HCT116 (cell line): Measurements from ENCODE around the gene ABCA1. TPM values are rescaled to one million over a fixed set of nuclear protein-coding genes. Genes with fewer than 3 reads are reported as not detected.

Experiments used
- ATAC-seq: fragments of 200-7000 bp; cut with Tn5 transposase; 2 replicates; pipeline ENCODE4 v1.9.1; 2020; ENCODE audit warnings: mild to moderate bottlenecking, moderate library complexity
- BruUV-seq: library from RNA; stranded (reverse); fragments of 400-500 nt; replicated peaks from 2 replicates; lab custom pipeline; 2021; lab: Mats Ljungman, UMichigan
- CTCF ChIA-PET: fragments of 300-600 bp; sonication (Branson Sonifier 250); formaldehyde crosslinking; loops from one replicate; lab custom pipeline; 2021; ENCODE audit warnings: antibody characterized with exemption; lab: Charles Lee
- POLR2A ChIA-PET: fragments of 300-600, 350-600 bp; sonication (Branson Sonifier 250); formaldehyde crosslinking; loops from one replicate; lab custom pipeline; 2021; ENCODE audit warnings: antibody characterized with exemption; lab: Charles Lee
- RAD21 ChIA-PET, 2 experiments: fragments of 300-600 bp; sonication (Branson Sonifier 250); formaldehyde crosslinking; loops; one replicate each; lab custom pipeline; 2023; ENCODE audit warnings: low total read pairs in 2 of 2; ENCODE audit not compliant: uncharacterized antibody in 2 of 2, unreplicated experiment in 2 of 2, low non-redundant PET in 1 of 2; lab: Charles Lee
- DNase-seq: peaks from one replicate; pipeline ENCODE4 v3.0.0-alpha.2; 2010; ENCODE audit warnings: low read depth, low spot score
- H2AFZ ChIP-seq: fragments of 200-600 bp; shearing (Covaris generic), sonication (generic); 2 replicates; pipeline ENCODE4 v1.6.1; 2017; ENCODE audit warnings: low read depth, mixed run types, mixed read lengths, antibody characterized with exemption, low read length; ENCODE audit not compliant: poor library complexity, severe bottlenecking
- H3K27ac ChIP-seq: 2 replicates; pipeline ENCODE4 v1.5.1; 2012; ENCODE audit warnings: low read depth, low read length
- H3K27me3 ChIP-seq: fragments of 200-600 bp; sonication (generic); 2 replicates; pipeline ENCODE4 v1.6.1; 2016; ENCODE audit warnings: mixed run types, low read length, mixed read lengths; ENCODE audit not compliant: insufficient read depth
- H3K36me3 ChIP-seq, 2 experiments: fragments of 200-500 bp in 1 of 2; fragments of 200-600 bp in 1 of 2; sonication (Bioruptor generic) in 1 of 2; sonication (generic) in 1 of 2; 2 replicates each; pipeline versions ENCODE4 v1.5.1 to v1.6.1; 2014 to 2016; ENCODE audit warnings: low read length in 2 of 2, inconsistent platforms in 1 of 2, mixed read lengths in 1 of 2, mixed run types in 1 of 2; ENCODE audit not compliant: insufficient read depth in 2 of 2, control insufficient read depth in 1 of 2
- H3K4me1 ChIP-seq, 2 experiments: fragments of 200-600 bp in 1 of 2; sonication (generic) in 1 of 2; 2 replicates each; pipeline versions ENCODE4 v1.5.1 to v1.6.1; 2012 to 2017; ENCODE audit warnings: low read length in 2 of 2, inconsistent platforms in 1 of 2, mild to moderate bottlenecking in 1 of 2, mixed read lengths in 1 of 2, mixed run types in 1 of 2, moderate library complexity in 1 of 2; ENCODE audit not compliant: insufficient read depth in 2 of 2, control insufficient read depth in 1 of 2
- H3K4me2 ChIP-seq: fragments of 200-600 bp; sonication (generic); 2 replicates; pipeline ENCODE4 v1.6.1; 2017; ENCODE audit warnings: mixed run types, low read length, mixed read lengths
- H3K4me3 ChIP-seq, 2 experiments: fragments of 200-600 bp in 1 of 2; sonication (generic) in 1 of 2; replicated peaks in 1 of 2; 2 replicates each; pipeline ENCODE4 v1.5.1; 2011 to 2016; ENCODE audit warnings: low read length in 2 of 2, control low read depth in 1 of 2, low read depth in 1 of 2, mild to moderate bottlenecking in 1 of 2, mixed read lengths in 1 of 2, mixed run types in 1 of 2
- H3K79me2 ChIP-seq: fragments of 200-600 bp; sonication (generic); 2 replicates; pipeline ENCODE4 v1.6.1; 2017; ENCODE audit warnings: mild to moderate bottlenecking, mixed run types, low read length, moderate library complexity, mixed read lengths; ENCODE audit not compliant: insufficient read depth
- H3K9ac ChIP-seq: fragments of 200-600 bp; sonication (generic); 2 replicates; pipeline ENCODE4 v1.6.1; 2016; ENCODE audit warnings: low read length, mixed read lengths
- H3K9me2 ChIP-seq: fragments of 200-600 bp; sonication (generic), shearing (Covaris generic); 2 replicates; pipeline ENCODE4 v1.6.1; 2017; ENCODE audit warnings: mixed run types, mild to moderate bottlenecking, moderate library complexity; ENCODE audit not compliant: insufficient read depth
- H3K9me3 ChIP-seq, 2 experiments: fragments of 200-500 bp in 1 of 2; fragments of 200-600 bp in 1 of 2; sonication (Bioruptor generic) in 1 of 2; sonication (generic) in 1 of 2; 2 replicates each; pipeline ENCODE4 v1.6.1; 2014 to 2017; ENCODE audit warnings: low read length in 2 of 2, mixed read lengths in 2 of 2, inconsistent platforms in 1 of 2, low read depth in 1 of 2, mild to moderate bottlenecking in 1 of 2, mixed run types in 1 of 2, moderate library complexity in 1 of 2; ENCODE audit not compliant: control insufficient read depth in 1 of 2, insufficient read depth in 1 of 2
- H4K20me1 ChIP-seq: fragments of 200-600 bp; sonication (generic), shearing (Covaris generic); 2 replicates; pipeline ENCODE4 v1.6.1; 2017; ENCODE audit warnings: mixed run types, mild to moderate bottlenecking, moderate library complexity; ENCODE audit not compliant: insufficient read depth
- CTCF ChIP-seq, 3 experiments: fragments of 200-600 bp in 1 of 3; sonication (generic) in 1 of 3; IDR thresholded peaks in 2 of 3; conservative IDR thresholded peaks in 1 of 3; 2 replicates each; pipeline ENCODE4 v1.5.1; 2012 to 2017; ENCODE audit warnings: low read depth in 2 of 3, low read length in 2 of 3, antibody characterized with exemption in 1 of 3, borderline replicate concordance in 1 of 3, control low read depth in 1 of 3, mild to moderate bottlenecking in 1 of 3, mixed read lengths in 1 of 3, mixed run types in 1 of 3, moderate library complexity in 1 of 3; ENCODE audit not compliant: insufficient read depth in 1 of 3
- EGR1 ChIP-seq: IDR thresholded peaks from 2 replicates; pipeline ENCODE4 v1.6.1; 2012; ENCODE audit warnings: low read depth
- EZH2phosphoT487 ChIP-seq: fragments of 200-600 bp; IDR thresholded peaks from 2 replicates; pipeline ENCODE4 v1.6.1; 2018; ENCODE audit warnings: antibody characterized with exemption, borderline replicate concordance
- JUND ChIP-seq: IDR thresholded peaks from 2 replicates; pipeline ENCODE4 v1.6.1; 2012
- MAX ChIP-seq: IDR thresholded peaks from 2 replicates; pipeline ENCODE4 v1.6.1; 2012
- POLR2A ChIP-seq: IDR thresholded peaks from 2 replicates; pipeline ENCODE4 v1.7.0; 2011; ENCODE audit warnings: borderline replicate concordance; ENCODE audit not compliant: insufficient read depth, insufficient read length; ENCODE audit errors: extremely low read depth
- RAD21 ChIP-seq: IDR thresholded peaks from 2 replicates; pipeline ENCODE4 v1.6.1; 2012; ENCODE audit warnings: low read depth, mild to moderate bottlenecking
- SIN3A ChIP-seq: IDR thresholded peaks from 2 replicates; pipeline ENCODE4 v1.6.1; 2012; ENCODE audit warnings: low read depth
- SP1 ChIP-seq: IDR thresholded peaks from 2 replicates; pipeline ENCODE4 v1.6.1; 2012; ENCODE audit warnings: low read depth
- SRF ChIP-seq: IDR thresholded peaks from 2 replicates; pipeline ENCODE4 v1.6.1; 2012; ENCODE audit warnings: low read depth
- YY1 ChIP-seq: IDR thresholded peaks from 2 replicates; pipeline ENCODE4 v1.6.1; 2011; ENCODE audit warnings: low read length, low read depth, moderate library complexity, mild to moderate bottlenecking; ENCODE audit not compliant: insufficient replicate concordance; ENCODE audit errors: extremely low read depth
- ZBTB33 ChIP-seq: IDR thresholded peaks from 2 replicates; pipeline ENCODE4 v1.6.1; 2011; ENCODE audit warnings: mild to moderate bottlenecking, low read length, moderate library complexity; ENCODE audit not compliant: insufficient replicate concordance; ENCODE audit errors: extremely low read depth
- ZFX ChIP-seq: fragments of 450-650 bp; IDR thresholded peaks from 2 replicates; pipeline ENCODE4 v1.6.1; 2017
- ZNF274 ChIP-seq: fragments of 200-500 bp; sonication (Bioruptor generic); IDR thresholded peaks from 2 replicates; pipeline ENCODE4 v1.6.1; 2014; ENCODE audit warnings: mild to moderate bottlenecking, low read depth, low read length, inconsistent platforms
- intact Hi-C: fragments of 100-400 bp; cut with micrococcal nuclease; formaldehyde crosslinking; loops from 2 replicates; pipeline ENCODE4 v1.10.0; 2022
- total RNA-seq: library from RNA; stranded (reverse); gene quantifications from one replicate; pipeline ENCODE4 v1.2.1, GENCODE V29; 2021; ENCODE audit not compliant: unreplicated experiment

Gene ABCA1
- total RNA-seq, 1 experiment from 2014 or later: 0.89 TPM

GRCh38 chr9:104798209-104798995, 129.6 kb downstream of the ABCA1 start:
- Histone ChIP-seq H3K4me2 (no peak overlapping the region), H2AFZ (no peak overlapping the region)
- CTCF ChIA-PET: no interaction called here

More at GRCh38 chr9:104798209-104798995, 129.6 kb downstream of the ABCA1 start:
- H3K36me3 ChIP-seq: no peaks in the 10 kb centered on the region
- no peaks in the 10 kb centered on the region; the same call in 1 of the 2 replicates for H4K20me1 ChIP-seq
- no peak overlapping the region for H3K9ac ChIP-seq
- no peaks in the 10 kb centered on the region for H3K4me1 ChIP-seq
- POLR2A ChIA-PET: no interaction called here
- H3K27me3 ChIP-seq: no peaks in the 10 kb centered on the region
- TF ChIP-seq POLR2A: no peak
- no peak for TF ChIP-seq EGR1
- TF ChIP-seq RAD21: no peak
- TF ChIP-seq YY1: no peak
- TF ChIP-seq SRF: no peak
- no peak for TF ChIP-seq EZH2phosphoT487
- TF ChIP-seq ZFX: no peak
- no peak for TF ChIP-seq CTCF (IDR thresholded peaks at IDR 0.05 in 2 of 3, conservative IDR thresholded peaks at IDR 0.05 in 1 of 3; ENCODE audit: borderline replicate concordance in 1 of 3, insufficient read depth in 1 of 3, low read depth in 2 of 3, low read length in 2 of 3)
- no peak for TF ChIP-seq MAX
- no peak for TF ChIP-seq ZNF274
- TF ChIP-seq JUND: no peak
- TF ChIP-seq ZBTB33: no peak
- no peak for TF ChIP-seq SP1
- no peak for TF ChIP-seq SIN3A
- TF ChIP-seq, all 23 proteins: peak for 0
- intact Hi-C loops: no loop called here
- RAD21 ChIA-PET: no interaction called here
- DNase-seq (no peak), ATAC-seq (no peak)
- Histone ChIP-seq H3K79me2 (no peaks in the 10 kb centered on the region), H3K9me2 (no peaks in the 10 kb centered on the region), H3K27ac (no peak overlapping the region), H3K4me3 (no peak overlapping the region), H3K9me3 (no peaks in the 10 kb centered on the region)
- no TSS peak for BruUV-seq
